NCI-H2107 (cell line): ENCODE results near the gene AGPAT2.

Source experiments
- DNase-seq: peaks from one replicate; lab custom pipeline; 2025; lab: John Stamatoyannopoulos, UW

The AGPAT2 gene

DNA sequence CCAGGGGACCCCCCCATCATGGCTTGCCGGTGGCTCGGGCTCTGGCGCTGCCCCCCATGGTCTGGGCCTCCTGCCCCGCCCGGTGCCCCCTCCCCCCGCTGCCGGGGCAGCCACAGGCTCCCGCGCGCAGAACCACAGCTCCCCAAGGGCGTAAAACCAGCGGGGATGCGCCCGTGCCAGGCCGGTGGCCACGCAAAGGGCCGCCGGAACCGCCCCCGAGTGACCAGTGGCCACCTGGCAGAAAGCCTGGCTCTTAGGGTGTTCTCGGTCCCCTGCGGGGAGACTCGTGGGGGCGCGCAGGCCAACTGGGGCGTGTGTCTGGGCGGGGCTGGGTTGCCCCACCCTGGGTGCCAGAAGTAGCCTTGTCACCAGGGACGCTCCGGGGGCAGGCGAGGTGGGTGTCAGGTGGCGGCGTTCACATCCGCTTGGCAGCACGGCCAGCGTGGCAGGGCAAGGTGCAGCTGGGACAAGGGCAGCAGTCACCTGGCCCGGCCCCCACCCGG is 515 bp upstream of the AGPAT2 start:
- DNase-seq = no peak

DNA sequence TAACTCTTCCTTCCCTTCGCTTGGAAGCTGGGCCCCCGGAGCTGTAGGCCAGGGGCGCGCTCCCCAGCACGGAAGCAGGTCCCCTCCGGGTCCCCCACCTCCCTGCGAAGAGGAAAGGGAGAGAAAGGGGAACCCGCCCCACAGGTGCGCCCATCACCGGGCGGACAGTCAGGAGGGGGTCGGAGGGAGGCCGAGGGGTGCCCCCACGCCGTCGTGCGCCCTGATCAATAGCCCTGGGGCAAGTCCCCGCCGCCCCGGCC is 793 bp downstream of the AGPAT2 start:
- DNase-seq = no peak

DNA sequence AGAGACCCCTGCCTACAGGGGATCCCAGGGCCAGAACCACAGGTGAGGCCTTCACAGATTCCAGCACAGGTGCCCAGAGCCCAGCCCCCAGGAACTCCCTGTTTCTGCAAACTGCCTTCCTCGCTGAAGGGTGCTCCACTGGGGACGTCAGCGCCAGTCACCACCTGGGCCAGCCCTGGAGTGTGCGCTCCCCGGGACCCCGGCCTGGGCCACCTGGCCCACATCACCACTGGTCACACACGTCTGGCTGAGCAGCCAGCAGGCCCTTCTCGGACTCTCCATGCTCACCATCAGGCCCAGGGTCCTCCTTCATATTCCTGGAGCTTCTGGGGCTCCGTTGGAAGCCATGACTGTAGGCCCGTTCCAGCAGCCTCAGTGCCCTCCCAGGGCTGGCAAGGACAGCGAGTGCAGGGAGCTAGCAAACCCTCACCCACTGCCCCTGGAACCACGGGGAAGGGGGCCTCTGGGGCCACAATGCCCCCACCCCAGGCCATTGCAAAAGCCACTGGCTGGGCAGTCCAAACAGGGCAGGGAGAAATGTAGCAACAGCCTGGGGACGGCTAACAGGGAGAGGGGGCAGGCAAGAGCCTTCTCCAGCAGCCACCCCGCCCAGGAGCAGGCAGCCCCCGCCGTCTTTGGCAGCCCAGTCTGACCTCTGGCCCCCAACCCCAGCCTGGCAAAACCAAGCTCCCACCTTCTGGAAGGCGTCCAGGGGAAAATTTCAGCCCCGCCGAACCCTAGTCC is 1.3 kb downstream of the AGPAT2 start:
- DNase-seq = no peak

DNA sequence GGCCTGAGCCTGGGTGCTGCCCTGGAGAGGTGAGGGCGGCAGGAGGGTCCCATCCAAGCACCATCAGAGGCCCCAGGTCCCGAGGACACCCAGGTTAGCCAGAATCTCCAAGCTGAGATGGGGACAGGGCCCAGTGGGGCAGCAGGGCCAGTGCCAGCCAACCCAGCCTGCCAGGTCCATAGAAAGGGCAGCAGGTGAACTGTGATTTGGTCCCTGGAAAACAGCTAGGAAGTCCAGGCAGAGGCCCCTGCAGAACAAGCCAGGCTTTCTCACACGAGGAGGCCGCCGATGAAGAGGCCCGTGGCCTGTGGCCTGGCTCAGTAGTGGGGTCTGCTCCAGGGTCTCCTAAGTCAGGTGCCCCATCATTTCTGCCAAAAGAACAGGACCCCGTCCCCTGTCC is 2.0 kb downstream of the AGPAT2 start:
- no peak for DNase-seq

DNA sequence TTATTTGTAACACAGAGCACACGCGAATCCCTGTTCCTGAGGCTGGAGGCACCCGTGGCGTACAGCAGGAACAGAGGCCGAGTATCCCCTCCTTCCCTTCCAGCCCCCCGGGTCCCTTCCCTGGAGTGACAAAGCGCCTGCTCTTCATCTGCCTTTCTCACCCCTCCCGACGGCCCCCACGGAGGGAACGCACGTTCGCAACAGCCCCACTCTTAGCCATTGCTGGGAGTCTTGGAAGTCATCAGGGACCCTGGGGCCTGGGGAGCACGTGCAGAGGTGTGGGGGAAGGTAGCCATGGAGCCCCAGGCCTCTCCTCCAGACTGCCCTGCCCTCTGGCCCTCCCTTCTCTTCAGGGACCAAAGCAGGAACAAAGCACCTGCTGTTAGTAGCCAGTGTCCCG is 2.5 kb downstream of the AGPAT2 start:
- DNase-seq = no peak

GRCh38 chr9:136684339-136684738 is 2.9 kb downstream of the AGPAT2 start:
- no peak for DNase-seq

GRCh38 chr9:136683755-136684154 is 3.5 kb downstream of the AGPAT2 start:
- no peak for DNase-seq

GRCh38 chr9:136683173-136683745 is 4.0 kb downstream of the AGPAT2 start:
- DNase-seq = no peak

DNA sequence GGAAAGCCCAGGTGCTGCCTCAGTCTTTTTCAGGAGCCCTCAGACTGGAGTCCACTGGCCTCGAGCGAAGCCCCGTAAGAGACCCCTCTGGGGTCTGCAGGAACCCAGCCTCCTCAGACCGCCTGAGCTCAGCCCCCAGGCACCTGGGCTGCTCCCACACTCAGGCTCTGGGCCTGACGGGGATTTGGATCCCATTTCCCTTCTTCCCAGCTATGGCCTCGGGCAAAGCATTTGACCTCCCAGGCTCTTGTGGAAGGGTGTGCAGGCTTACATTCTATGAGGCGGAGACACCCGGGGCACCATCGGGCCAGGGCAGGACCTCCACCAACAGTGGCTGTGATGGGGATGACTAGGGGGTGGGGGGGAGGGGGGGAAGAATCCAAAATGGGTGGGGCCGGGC is 4.5 kb downstream of the AGPAT2 start:
- no peak for DNase-seq

GRCh38 chr9:136681945-136682699 is 5.1 kb downstream of the AGPAT2 start:
- DNase-seq = no peak

GRCh38 chr9:136681029-136681428 is 6.2 kb downstream of the AGPAT2 start:
- DNase-seq = no peak

GRCh38 chr9:136679431-136679941 is 7.8 kb downstream of the AGPAT2 start:
- DNase-seq = no peak

DNA sequence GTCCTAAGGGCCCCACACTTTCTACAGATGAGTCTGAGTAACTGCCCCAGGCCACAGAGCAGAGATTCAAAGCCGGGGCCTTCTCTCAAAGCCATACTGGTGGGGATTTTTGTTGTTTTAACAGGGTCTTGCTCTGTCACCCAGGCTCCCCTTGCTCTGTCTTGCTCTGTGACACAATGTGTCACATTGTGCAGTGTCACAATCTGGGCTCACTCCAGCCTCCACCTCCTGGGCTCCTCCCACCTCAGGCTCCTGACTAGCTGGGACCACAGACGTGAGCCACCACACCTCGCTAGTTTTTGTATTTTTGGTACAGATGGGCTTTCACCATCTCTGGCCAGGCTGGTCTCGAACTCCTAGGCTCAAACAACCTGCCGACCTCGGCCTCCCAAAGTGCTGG is 8.6 kb downstream of the AGPAT2 start:
- DNase-seq = no peak

DNA sequence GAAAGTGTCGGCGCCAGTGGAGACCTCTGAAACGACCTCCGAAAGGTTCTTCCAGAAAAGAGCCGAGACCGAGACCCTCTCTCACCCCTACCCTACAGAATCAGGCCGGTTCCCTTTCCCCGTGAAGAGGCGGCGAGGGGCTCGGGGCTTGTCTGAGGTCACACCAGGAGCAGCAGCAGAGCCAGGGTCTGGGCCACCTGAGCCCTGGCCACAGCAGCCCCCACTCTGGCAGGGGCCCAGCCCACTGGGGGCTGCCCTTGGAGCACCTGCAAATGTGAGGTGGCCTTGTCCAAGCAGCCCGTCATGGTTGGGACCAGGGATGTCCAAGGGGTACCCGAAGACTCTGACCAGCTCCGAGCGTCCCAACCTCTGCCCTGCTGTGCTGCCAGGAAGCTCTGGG is 9.2 kb downstream of the AGPAT2 start:
- no peak for DNase-seq

- DNase-seq = no peak
These were observed 10.2 kb downstream of the AGPAT2 start for GRCh38 chr9:136676920-136677686.

- no peak for DNase-seq
These were observed 10.9 kb downstream of the AGPAT2 start for GRCh38 chr9:136676297-136676794.

DNA sequence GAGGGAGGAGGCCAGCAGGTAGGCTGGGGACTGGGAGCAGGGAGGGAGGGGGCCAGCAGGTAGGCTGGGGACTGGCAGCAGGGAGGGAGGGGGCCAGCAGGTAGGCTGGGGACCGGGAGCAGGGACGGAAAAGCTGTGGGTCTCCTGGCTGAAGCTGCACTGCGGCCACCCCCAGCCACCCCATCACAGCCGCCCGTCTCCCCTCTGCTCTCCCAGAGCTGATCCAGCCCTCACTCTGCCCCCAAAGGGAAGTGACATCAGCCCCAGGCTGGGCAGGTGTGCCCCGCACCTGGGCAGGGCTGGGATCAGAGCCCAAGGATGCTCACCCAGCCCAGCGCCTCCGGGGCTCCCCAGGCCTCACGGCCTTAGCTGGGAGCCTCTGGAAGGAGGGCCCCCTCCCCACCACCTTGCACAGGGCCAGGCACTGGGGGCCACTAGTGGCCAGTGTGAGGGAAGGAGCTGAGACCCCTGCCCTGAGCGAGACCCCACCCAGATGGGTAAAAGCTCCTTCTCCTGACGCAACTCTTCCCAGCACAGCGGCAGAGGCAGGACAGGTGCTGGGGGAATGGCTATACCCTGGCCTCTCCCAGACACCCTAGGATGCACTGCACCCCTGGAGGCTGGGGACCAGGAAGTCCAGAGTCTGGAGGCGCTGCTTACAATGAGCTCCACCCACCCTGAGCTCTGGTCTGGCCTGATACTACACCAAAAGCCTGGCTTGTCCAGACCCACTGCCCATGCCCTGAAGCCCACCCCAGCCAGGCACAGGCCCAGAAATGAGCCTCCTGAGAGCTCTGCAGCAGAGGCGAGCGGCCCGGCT is 11.6 kb downstream of the AGPAT2 start:
- no peak for DNase-seq

GRCh38 chr9:136674786-136675349 is 12.4 kb downstream of the AGPAT2 start:
- no peak for DNase-seq

- DNase-seq = no peak
These were observed 13.1 kb downstream of the AGPAT2 start for GRCh38 chr9:136673975-136674785.
